Measurements from ENCODE around the gene RPS6KB1.

The RPS6KB1 gene

DNA sequence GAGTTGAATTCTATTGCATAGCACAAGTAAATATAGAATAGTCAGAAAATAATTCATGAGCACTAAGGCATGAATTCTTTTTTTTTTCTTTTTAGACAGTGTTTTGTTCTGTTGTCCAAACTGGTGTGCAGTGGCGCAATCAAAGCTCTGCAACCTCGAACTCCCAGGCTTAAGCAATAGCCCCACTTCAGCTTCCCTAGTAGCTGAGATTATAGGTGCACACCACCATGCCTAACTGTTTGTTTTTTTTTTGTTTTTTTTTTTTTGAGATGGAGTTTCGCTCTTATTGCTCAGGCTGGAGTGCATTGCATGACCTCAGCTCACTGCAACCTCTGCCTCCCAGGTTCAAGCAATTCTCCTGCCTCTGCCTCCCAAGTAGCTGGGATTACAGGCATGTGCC is 16.8 kb upstream of the RPS6KB1 start:
- no peak for DNase-seq (ENCODE audit: low read depth)
- no peak overlapping the region for H3K4me3 ChIP-seq (ENCODE audit: low read depth, low read length)
- TF ChIP-seq, protein P1, sequence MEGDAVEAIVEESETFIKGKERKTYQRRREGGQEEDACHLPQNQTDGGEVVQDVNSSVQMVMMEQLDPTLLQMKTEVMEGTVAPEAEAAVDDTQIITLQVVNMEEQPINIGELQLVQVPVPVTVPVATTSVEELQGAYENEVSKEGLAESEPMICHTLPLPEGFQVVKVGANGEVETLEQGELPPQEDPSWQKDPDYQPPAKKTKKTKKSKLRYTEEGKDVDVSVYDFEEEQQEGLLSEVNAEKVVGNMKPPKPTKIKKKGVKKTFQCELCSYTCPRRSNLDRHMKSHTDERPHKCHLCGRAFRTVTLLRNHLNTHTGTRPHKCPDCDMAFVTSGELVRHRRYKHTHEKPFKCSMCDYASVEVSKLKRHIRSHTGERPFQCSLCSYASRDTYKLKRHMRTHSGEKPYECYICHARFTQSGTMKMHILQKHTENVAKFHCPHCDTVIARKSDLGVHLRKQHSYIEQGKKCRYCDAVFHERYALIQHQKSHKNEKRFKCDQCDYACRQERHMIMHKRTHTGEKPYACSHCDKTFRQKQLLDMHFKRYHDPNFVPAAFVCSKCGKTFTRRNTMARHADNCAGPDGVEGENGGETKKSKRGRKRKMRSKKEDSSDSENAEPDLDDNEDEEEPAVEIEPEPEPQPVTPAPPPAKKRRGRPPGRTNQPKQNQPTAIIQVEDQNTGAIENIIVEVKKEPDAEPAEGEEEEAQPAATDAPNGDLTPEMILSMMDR (IDR thresholded peaks at IDR 0.05; ENCODE audit: control insufficient read depth, extremely low read depth, insufficient read depth), result no peak

DNA sequence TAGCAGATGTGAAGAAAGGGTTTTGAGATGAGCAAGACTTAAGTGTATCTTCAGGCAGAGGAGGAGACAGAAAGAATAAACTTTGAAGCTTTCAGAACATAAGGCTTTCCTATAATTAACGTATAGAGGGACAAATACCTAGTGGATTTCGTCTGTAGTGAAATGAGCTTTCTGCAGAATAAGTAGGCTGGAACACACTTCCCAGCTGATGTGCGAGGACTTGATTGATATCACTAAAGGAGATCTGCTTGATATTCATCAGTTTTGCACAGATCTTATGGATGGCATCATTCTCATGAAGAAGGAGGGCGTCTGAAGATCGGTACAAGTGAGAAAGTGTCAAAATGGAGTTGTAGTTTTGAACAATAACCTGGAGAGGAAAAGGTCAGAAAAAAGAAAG is 15.0 kb upstream of the RPS6KB1 start:
- H3K4me3 ChIP-seq (ENCODE audit: low read depth, low read length), result no peak overlapping the region
- no peak for DNase-seq (ENCODE audit: low read depth)
- TF ChIP-seq, protein P1 (IDR thresholded peaks at IDR 0.05; ENCODE audit: control insufficient read depth, extremely low read depth, insufficient read depth), result no peak

DNA sequence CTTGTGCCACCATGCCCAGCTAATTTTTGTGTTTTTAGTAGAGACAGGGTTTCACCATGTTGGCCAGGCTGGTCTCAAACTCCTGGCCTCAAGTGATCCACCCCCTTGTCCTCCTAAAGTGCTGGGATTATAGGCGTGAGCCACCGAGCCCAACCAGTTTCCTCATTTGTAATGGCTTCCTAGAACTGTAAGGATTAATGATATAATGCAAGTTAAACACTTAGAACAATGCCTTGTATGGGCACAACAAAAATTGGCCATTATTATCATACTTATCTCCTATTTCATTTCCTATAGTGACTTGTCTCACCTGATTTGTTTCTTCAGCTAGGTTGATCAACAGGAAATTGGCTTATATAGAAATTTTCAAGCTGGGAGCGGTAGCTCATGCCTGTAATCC is 14.3 kb upstream of the RPS6KB1 start:
- no peak overlapping the region for H3K4me3 ChIP-seq (ENCODE audit: low read depth, low read length)
- TF ChIP-seq, protein P1 (IDR thresholded peaks at IDR 0.05; ENCODE audit: control insufficient read depth, extremely low read depth, insufficient read depth), result no peak
- DNase-seq (ENCODE audit: low read depth), result no peak

DNA sequence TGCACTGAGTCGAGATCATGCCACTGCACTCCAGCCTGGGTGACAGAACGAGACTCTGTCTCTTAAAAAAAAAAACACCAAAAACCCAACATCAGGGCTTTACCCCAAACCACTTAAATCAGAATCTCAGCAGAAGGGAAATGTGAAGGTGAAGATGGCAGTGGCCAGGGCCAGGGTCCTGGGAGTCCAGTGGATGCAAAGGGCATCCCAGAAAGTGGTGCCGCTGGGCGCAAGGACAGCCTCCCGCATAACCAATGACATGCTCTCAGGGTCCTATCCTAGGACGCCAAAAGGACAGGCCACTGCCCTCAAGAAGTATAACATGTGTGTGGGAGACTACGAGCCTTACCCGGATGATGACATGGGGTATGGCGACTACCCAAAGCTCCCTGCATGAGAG is 8.1 kb upstream of the RPS6KB1 start:
- no peak overlapping the region for H3K4me3 ChIP-seq (ENCODE audit: low read depth, low read length)
- DNase-seq (ENCODE audit: low read depth), result no peak
- TF ChIP-seq, protein P1 (IDR thresholded peaks at IDR 0.05; ENCODE audit: control insufficient read depth, extremely low read depth, insufficient read depth), result no peak

DNA sequence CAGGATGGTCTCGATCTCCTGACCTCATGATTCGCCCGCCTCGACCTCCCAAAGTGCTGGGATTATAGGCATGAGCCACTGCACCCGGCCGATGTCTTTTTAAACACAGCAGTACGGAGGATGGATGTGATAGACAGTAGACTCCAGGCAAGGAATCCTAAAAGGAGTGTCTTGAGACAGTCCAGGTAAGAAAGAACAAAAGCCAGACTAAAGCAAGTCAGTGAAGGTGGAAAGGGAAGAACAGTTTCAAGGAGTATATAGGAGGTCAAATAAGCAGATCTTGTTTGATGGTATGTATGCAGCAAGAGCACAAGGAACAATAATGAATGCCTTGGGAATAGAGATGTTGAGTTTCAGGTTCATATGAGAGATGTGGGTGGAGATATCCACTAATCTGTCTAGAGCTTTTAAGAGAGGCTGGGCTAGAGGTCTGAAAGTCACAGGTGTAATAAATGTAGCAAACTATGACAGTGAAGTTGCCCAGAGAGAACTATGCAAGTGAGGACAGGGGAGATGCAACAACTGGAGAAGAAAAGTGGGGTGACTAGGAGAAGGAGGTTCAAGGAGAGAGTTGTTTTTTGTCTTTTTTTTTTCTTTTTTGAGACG is 4.7 kb upstream of the RPS6KB1 start:
- no peak overlapping the region for H3K4me3 ChIP-seq (ENCODE audit: low read depth, low read length)
- DNase-seq (ENCODE audit: low read depth), result no peak
- TF ChIP-seq, protein P1 (IDR thresholded peaks at IDR 0.05; ENCODE audit: control insufficient read depth, extremely low read depth, insufficient read depth), result no peak

DNA sequence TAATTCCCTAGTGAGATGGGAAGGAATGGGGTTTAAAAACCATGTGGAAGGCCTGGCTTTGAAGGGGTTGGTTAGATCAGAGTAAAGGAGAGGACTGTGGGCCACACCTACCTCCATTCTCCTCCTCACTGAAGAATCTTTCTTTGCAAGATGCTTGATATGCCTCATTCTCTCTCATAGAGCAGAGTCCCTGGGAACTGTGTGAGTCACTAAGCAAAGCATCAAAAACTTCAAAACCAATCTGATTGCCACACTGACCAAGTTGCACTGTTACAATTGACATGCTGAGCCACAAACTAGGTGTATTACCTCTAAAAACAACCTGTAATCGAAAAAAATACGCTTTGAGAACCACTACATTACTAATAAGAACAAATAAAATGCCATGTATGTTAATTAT is 2.2 kb upstream of the RPS6KB1 start:
- TF ChIP-seq, protein P1 (IDR thresholded peaks at IDR 0.05; ENCODE audit: control insufficient read depth, extremely low read depth, insufficient read depth), result no peak
- DNase-seq (ENCODE audit: low read depth), result no peak
- no peak overlapping the region for H3K4me3 ChIP-seq (ENCODE audit: low read depth, low read length)

DNA sequence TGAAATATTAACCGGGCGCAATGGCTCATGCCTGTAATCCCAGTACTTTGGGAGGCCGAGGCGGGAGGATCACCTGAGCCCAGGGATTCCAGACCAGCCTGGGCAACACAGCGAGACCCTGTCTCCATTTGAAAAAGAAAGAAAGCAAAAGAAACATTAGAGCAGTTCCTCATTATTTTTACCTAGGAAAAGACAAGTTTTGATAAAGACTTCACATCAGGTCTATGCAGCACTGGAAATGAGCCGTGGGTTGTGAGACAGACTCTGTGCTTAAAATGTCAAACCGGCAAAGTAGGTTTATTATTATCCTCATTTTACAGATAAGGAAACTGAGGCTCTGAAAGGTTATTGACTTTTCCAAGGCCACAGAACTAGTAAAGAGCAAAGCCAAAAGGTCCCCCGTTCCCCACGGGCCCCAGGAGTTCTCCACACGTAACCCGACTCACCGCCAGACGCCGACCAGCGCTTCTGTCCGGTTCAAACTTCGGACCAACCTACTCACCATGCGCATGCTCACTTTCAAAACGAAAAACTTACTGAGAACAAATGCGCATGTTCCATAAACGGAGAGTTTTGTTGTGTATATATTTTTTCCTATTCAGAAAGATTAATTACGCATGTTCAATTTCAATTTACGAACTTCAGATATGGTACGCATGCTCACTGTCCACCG is 534 bp upstream of the RPS6KB1 start:
- no peak for DNase-seq (ENCODE audit: low read depth)
- TF ChIP-seq, protein P1 (IDR thresholded peaks at IDR 0.05; ENCODE audit: control insufficient read depth, extremely low read depth, insufficient read depth), result no peak
- H3K4me3 ChIP-seq (ENCODE audit: low read depth, low read length), result peak overlapping the region; percentile 96
